AG09309 (cell line): Measurements from ENCODE around the gene PTRH2.

ENCODE experiments used
- DNase-seq: peaks from one replicate; pipeline ENCODE4 v3.0.0-alpha.2; 2010; ENCODE audit warnings: low read depth
- H3K4me3 ChIP-seq: 2 replicates; pipeline ENCODE4 v1.5.1; 2011; ENCODE audit warnings: mild to moderate bottlenecking, low read depth, low read length, moderate library complexity; ENCODE audit not compliant: control insufficient read depth
- TF ChIP-seq, protein P1 (sequence below): IDR thresholded peaks from 2 replicates; pipeline ENCODE4 v1.5.1; 2011; ENCODE audit warnings: mild to moderate bottlenecking, low read depth, low read length, inconsistent platforms; ENCODE audit not compliant: insufficient read depth, control insufficient read depth; ENCODE audit errors: missing control alignments

The PTRH2 gene

DNA sequence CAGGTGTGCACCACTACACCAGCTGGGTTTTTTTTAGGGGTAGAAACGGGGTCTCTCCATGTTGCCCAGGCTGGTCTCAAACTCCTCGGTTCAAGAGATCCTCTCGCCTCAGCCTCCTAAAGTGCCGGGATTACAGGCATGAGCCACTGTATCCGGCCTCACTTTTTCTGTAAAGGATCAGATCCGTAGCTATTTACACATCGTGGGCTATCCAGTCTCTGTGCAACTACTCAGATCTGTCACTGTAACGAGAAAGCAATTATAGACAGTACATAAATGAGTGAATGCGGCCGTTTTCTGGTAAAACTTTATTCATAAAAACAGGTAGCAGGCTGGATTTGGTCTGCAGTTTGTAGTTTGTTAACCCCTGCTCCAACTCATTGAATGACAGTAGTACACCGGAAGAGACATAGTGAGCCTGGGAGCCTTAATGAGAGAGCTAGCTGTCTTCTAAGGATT lies 44.8 kb upstream of the PTRH2 start:
- TF ChIP-seq, protein P1, sequence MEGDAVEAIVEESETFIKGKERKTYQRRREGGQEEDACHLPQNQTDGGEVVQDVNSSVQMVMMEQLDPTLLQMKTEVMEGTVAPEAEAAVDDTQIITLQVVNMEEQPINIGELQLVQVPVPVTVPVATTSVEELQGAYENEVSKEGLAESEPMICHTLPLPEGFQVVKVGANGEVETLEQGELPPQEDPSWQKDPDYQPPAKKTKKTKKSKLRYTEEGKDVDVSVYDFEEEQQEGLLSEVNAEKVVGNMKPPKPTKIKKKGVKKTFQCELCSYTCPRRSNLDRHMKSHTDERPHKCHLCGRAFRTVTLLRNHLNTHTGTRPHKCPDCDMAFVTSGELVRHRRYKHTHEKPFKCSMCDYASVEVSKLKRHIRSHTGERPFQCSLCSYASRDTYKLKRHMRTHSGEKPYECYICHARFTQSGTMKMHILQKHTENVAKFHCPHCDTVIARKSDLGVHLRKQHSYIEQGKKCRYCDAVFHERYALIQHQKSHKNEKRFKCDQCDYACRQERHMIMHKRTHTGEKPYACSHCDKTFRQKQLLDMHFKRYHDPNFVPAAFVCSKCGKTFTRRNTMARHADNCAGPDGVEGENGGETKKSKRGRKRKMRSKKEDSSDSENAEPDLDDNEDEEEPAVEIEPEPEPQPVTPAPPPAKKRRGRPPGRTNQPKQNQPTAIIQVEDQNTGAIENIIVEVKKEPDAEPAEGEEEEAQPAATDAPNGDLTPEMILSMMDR = no peak
- H3K4me3 ChIP-seq = no peak overlapping the region
- no peak for DNase-seq

DNA sequence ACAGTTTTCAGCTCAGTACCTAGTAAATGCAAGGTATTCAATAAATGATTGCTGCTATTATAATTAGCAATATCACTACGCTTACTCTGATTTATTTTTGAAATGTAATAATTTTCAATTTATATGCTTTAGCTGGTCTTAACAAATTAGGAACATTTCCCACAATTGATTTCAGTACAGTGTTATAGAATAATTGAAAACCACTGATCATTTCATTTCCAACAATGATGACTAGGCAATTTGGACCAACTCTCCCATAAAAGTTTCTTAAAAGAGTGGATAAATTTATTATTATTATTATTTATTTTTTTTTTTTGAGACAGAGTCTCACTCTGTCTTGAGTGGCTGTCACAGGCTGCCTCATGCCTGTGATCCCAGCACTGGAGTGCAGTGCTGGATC lies 41.4 kb upstream of the PTRH2 start:
- no peak overlapping the region for H3K4me3 ChIP-seq
- TF ChIP-seq, protein P1 = no peak
- DNase-seq = no peak

DNA sequence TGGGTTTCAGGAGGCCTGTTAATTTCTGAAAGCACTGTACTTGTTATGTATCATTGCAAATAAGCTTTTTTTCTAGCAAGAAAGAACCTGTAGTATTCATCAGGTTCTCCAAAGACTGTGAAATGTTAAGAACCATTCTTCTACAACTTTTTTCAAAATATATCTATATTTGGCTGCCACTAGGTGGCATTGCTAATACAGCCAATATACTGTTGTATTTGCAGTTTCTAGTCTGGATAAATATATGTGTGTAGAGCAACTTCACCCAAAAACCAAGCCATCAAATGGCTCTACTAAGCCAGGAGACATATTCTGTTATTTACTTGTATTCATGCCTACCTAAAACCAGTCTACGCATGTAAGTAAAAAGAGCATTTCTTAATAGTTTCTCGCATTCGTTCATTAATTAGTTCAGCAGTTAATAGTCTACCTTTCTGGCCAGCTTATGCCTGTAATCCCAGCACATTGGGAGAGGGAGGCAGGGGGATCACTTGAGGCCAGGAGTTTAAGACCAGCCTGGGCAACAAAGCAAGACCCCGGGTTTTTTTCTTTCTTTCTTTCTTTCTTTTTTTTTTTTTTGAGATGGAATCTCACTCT lies 39.7 kb upstream of the PTRH2 start:
- no peak overlapping the region for H3K4me3 ChIP-seq
- no peak for DNase-seq
- TF ChIP-seq, protein P1 = peak; percentile 54

DNA sequence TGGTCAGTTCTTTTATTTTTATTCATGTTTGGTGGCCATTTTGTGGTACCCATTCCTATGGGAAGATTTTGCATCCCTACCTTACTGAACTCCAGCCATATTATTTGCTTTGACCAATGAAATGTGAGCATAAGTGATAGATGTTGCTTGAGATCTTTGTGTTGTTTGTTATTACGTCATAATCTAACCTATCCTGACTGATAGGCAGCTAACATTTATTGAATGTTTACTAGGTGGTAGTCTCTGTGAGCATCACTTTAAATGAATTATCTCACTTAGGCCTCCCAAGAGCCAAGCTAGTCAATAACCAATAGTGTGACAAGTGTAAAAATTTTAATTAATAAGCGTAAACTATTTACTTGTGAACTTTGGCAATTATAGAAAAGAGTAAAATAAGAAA lies 37.8 kb upstream of the PTRH2 start:
- no peak for DNase-seq
- no peak overlapping the region for H3K4me3 ChIP-seq
- TF ChIP-seq, protein P1 = no peak

DNA sequence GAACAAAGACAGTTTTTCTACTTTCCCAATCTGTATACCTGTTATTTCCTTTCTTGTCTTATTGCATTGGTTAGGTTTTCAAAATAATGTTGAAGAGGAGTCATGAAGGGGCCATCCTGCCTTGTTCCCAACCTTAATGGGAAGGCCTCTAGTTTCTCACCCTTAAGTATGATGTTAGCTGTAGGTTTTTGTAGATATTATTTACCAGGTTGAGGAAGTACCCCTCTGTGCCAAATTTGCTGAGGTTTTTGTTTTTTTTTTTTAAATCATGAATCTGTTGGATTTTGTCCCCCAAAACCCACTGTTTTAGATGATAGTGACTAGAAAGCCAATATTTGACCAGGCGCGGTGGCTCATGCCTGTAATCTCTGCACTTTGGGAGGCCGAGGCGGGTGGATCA lies 36.6 kb upstream of the PTRH2 start:
- no peak overlapping the region for H3K4me3 ChIP-seq
- TF ChIP-seq, protein P1 = no peak
- no peak for DNase-seq

DNA sequence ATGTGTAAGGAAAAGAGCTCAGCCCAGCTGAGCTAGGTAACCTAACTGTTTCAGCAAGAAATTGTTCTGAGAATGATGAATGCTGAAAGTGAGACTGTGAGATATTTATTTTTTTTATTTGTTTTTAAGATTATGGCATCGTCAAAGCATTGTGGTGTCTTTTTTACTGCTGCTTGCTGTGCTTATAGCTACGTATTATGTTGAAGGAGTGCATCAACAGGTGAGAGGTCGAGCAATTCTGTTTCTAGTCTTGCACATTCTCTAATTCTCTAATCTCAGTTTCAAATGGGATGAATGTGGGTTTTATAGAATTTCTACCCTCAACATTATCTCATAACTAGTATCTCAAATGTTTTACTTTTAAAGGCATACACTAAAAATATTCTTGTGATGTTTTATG lies 30.1 kb upstream of the PTRH2 start:
- no peak overlapping the region for H3K4me3 ChIP-seq
- DNase-seq = no peak
- TF ChIP-seq, protein P1 = no peak
